ENCODE measurements around the gene FAM135A. TPM values are rescaled to one million over a fixed set of nuclear protein-coding genes. Genes with fewer than 3 reads are reported as not detected.

FAM135A gene
- total RNA-seq, 1 experiment from 2014 or later, result 11.2 TPM

DNA sequence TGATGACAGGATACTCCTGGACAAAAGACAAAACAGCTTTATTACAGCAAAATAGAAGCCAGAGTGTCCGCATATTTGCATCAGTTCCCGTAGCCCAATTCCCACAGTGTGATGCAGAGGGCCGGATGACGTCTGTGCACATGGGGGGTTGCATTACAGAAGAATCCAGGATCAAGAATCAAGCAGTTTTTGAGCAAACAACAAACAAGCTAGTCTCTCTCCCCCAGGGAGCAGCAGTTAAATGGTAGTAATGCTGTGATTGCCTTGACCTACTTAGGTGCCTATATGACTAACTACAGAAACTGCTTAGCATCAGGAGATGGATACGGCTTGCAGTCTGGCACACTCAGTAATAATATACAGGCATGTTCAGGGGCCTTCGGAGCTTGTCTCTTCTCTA, 150.2 kb downstream of the FAM135A start:
- H3K9me3 ChIP-seq (ENCODE audit: low read depth, low read length, poor library complexity, severe bottlenecking), result no peaks in the 10 kb centered on the region
- intact Hi-C loops (cut with micrococcal nuclease; ENCODE audit: unreplicated experiment), result no loop called here
- H3K36me3 ChIP-seq (ENCODE audit: insufficient read depth, low read length, poor library complexity, severe bottlenecking), result peaks cover 5% of the 10 kb centered on the region
- no peaks in the 10 kb centered on the region for H3K27me3 ChIP-seq (replicated peaks; ENCODE audit: insufficient read depth, low read depth, low read length, poor library complexity)
- peaks cover 4% of the 10 kb centered on the region for H3K4me1 ChIP-seq (ENCODE audit: insufficient read depth, low read length, poor library complexity, severe bottlenecking)
- BruUV-seq (replicated peaks), result no TSS peak
- ChIA-PET POLR2A (ENCODE audit: low non-redundant PET) (no interaction called here), CTCF (no interaction called here)
- H3K27ac ChIP-seq (ENCODE audit: low read depth, low read length, poor library complexity, severe bottlenecking), result no peak overlapping the region
- no peak overlapping the region for H3K4me3 ChIP-seq (ENCODE audit: low read depth, low read length, poor library complexity, severe bottlenecking)
- TF ChIP-seq, protein P1, sequence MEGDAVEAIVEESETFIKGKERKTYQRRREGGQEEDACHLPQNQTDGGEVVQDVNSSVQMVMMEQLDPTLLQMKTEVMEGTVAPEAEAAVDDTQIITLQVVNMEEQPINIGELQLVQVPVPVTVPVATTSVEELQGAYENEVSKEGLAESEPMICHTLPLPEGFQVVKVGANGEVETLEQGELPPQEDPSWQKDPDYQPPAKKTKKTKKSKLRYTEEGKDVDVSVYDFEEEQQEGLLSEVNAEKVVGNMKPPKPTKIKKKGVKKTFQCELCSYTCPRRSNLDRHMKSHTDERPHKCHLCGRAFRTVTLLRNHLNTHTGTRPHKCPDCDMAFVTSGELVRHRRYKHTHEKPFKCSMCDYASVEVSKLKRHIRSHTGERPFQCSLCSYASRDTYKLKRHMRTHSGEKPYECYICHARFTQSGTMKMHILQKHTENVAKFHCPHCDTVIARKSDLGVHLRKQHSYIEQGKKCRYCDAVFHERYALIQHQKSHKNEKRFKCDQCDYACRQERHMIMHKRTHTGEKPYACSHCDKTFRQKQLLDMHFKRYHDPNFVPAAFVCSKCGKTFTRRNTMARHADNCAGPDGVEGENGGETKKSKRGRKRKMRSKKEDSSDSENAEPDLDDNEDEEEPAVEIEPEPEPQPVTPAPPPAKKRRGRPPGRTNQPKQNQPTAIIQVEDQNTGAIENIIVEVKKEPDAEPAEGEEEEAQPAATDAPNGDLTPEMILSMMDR (conservative IDR thresholded peaks at IDR 0.05; ENCODE audit: low read depth, low read length), result no peak
- no peak for TF ChIP-seq EZH2 (IDR thresholded peaks at IDR 0.05; ENCODE audit: borderline replicate concordance, low read depth, low read length, poor library complexity, severe bottlenecking)
- no peak for DNase-seq (ENCODE audit: low spot score)

DNA sequence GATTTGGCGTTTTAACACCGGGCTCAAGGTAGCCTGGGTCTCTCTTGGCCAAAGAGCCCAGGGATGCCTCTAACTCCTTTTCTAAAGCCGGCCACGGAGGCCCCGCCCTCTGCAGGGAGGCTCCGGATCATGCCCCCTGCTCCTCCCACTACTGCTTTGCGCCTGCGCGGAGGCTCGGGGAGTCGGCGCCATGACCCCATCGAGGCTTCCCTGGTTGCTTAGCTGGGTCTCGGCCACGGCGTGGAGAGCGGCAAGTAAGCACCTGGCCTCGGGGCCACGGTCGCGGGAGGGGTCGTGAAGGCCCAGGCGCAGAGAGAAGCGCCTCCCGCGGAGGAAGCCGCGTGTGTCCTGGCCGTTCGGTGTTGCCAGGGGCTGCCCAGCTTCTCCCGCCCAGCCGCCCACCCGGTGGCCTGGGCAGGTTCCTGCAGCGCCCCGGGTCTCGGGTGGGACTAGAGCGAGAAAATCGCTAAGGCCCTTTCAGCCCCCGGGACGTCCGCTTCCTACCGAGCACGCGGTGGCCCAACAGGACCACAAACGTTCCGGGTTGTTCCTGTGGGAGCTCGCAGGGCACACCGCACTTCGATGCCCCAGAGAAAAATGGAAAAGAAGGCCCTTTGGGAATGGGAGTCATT, 153.6 kb downstream of the FAM135A start, which contains the start of gene SDHAF4:
TSS of gene SDHAF4 (plus strand) at position 180 of the 632 bp plus-strand sequence. CDS start at position 191, 11 bp downstream.
- DNase-seq (ENCODE audit: low spot score), result peak; percentile 94
- Histone ChIP-seq H3K27me3 (replicated peaks; ENCODE audit: insufficient read depth, low read depth, low read length, poor library complexity) (no peaks in the 10 kb centered on the region), H3K4me3 (ENCODE audit: low read depth, low read length, poor library complexity, severe bottlenecking) (peak within 1 kb of the TSS; percentile 76), H3K36me3 (ENCODE audit: insufficient read depth, low read length, poor library complexity, severe bottlenecking) (peaks cover 7% of the 10 kb centered on the region), H3K9me3 (ENCODE audit: low read depth, low read length, poor library complexity, severe bottlenecking) (peaks cover 4% of the 10 kb centered on the region), H3K27ac (ENCODE audit: low read depth, low read length, poor library complexity, severe bottlenecking) (peak within 1 kb of the TSS; percentile 89), H3K4me1 (ENCODE audit: insufficient read depth, low read length, poor library complexity, severe bottlenecking) (peaks cover 4% of the 10 kb centered on the region)
- ChIA-PET POLR2A (ENCODE audit: low non-redundant PET) (no interaction called here), CTCF (interaction anchor here (1.2 kb wide), 1 partner anchor 46 kb away, joined by 3 read pairs; no protein-coding TSS in a partner anchor)
- intact Hi-C loops (cut with micrococcal nuclease; ENCODE audit: unreplicated experiment), result no loop called here
- TF ChIP-seq, protein P1 (conservative IDR thresholded peaks at IDR 0.05; ENCODE audit: low read depth, low read length), result no peak
- no peak for TF ChIP-seq EZH2 (IDR thresholded peaks at IDR 0.05; ENCODE audit: borderline replicate concordance, low read depth, low read length, poor library complexity, severe bottlenecking)
- no TSS peak for BruUV-seq (replicated peaks)

GRCh38 chr6:70574643-70575042, 161.3 kb downstream of the FAM135A start:
- CTCF ChIA-PET, result no interaction called here

More at GRCh38 chr6:70574643-70575042, 161.3 kb downstream of the FAM135A start:
- no TSS peak for BruUV-seq (replicated peaks)
- no peak for TF ChIP-seq EZH2 (IDR thresholded peaks at IDR 0.05; ENCODE audit: borderline replicate concordance, low read depth, low read length, poor library complexity, severe bottlenecking)
- TF ChIP-seq, protein P1 (conservative IDR thresholded peaks at IDR 0.05; ENCODE audit: low read depth, low read length), result no peak
- intact Hi-C loops (cut with micrococcal nuclease; ENCODE audit: unreplicated experiment), result no loop called here
- H3K9me3 ChIP-seq (ENCODE audit: low read depth, low read length, poor library complexity, severe bottlenecking), result no peaks in the 10 kb centered on the region
- no peaks in the 10 kb centered on the region for H3K36me3 ChIP-seq (ENCODE audit: insufficient read depth, low read length, poor library complexity, severe bottlenecking)
- H3K27ac ChIP-seq (ENCODE audit: low read depth, low read length, poor library complexity, severe bottlenecking), result no peak overlapping the region
- H3K4me1 ChIP-seq (ENCODE audit: insufficient read depth, low read length, poor library complexity, severe bottlenecking), result no peaks in the 10 kb centered on the region
- no peaks in the 10 kb centered on the region for H3K27me3 ChIP-seq (replicated peaks; ENCODE audit: insufficient read depth, low read depth, low read length, poor library complexity)
- DNase-seq (ENCODE audit: low spot score), result no peak
- no peak overlapping the region for H3K4me3 ChIP-seq (ENCODE audit: low read depth, low read length, poor library complexity, severe bottlenecking)
- POLR2A ChIA-PET (ENCODE audit: low non-redundant PET), result interaction anchor here (0.6 kb wide), 1 partner anchor 1339 kb away, joined by 3 read pairs; no protein-coding TSS in a partner anchor
